Activated naive CD4-positive, alpha-beta T cell treated with Interleukin-2 at 50 U/mL for 16 hours (primary cell): ENCODE measurements around the gene PANX1.

ENCODE experiments used
- DNase-seq: peaks from one replicate; pipeline ENCODE4 v3.0.0-alpha.2; 2020

Gene PANX1

DNA sequence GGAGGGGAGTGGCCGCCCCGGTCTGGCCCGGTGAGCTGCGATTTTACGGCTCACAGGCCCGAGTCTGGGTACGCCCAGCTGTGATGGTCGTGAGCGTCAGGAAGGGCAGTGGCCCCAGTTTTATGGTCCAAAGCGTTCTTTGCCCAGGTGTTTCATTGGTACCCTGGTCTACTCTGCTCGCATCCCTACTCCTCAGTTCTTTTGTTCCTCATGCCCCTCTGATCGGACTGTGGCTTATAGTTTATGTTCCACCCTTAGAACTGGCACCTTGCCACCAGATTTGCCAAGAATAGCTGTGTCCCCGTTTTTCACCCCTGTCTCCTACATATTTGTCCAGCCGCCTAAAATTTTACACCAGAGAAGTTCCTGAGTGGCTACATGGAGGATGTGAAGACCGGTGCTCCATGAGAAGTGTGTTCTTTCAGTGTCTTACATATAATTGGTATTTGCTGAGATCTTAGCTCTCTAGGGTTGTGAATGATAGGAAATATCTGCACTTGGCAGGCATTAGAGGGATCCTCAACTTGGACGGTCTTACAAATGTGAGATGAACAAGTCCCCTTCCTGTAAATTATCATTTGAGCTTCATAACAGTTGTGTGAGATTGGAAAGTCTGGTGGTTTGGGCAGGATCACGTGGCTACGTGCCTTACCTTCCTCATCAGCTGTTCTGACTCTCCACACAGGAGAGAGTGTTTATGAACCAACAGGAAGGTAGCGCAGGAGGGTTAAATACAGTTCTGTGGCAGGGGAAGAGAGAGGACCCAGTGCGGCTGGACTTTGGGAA is 1.1 kb downstream of the PANX1 start:
- DNase-seq, result no peak

DNA sequence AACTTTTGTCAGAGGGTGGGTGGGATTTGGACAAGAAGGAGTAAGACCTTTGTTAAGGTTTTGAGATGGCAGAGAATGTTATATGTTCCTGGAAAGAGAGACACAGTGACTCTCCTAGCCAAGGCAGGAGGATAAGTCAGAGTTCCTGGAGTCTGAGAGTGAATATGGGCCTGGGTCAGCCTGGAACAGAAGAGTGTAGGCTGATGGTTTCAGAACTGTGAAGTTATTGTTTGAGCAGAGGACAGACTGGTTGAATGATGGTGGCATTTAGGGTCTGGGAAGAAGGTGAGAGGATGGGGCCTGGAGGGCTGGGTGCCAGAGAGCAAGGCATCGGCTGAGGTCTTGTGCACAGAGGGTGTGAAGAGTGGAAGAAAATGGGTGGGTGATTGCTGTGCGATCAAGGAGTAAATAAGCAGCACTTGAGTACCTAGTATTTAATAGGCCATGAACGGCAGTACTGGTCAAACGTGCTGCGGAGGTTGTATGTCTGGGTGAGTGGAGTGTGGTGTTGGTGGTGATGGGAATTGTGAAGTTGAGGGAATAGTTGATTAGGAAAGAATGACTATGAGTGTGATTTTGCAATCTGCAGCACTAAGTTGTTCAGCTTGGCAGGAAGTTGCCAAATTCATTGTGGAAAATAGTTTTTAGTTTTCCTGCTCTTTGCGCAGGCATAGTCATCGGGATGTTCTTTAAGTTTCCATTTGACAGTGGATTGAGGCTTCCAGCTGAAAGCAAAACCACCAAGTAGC is 1.8 kb downstream of the PANX1 start:
- no peak for DNase-seq

DNA sequence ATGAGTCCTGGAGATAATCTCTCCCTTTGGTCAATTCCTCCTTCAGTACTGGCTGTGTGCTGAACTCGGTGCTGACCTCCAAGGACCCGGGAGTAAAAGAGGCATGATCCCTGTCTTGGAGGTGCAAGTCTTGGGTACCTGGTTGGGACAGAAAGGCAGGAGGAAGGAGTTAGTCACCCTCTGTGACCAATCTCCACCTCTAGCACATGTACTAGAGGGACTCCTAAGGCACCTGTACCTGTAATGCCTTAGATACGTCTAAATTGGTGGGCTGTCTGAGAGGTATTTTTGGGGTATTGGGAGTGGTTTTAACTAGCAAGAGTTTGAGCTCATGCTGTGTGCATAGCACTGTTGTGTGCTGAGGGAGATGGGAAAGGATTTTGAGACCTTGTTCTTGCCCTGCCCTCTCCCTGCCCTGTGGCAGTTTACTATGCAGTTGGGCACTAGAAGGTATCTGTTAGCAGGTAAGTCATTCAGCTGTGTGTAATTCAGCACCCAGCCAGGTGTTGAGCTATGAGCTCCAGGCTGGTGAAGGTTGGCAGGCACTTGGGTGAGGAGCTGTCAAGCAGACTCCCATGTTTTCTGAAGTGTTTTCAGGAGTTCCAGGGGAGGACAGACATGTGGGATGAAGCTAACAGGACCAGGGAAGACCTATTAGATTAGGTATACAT is 2.5 kb downstream of the PANX1 start:
- no peak for DNase-seq

DNA sequence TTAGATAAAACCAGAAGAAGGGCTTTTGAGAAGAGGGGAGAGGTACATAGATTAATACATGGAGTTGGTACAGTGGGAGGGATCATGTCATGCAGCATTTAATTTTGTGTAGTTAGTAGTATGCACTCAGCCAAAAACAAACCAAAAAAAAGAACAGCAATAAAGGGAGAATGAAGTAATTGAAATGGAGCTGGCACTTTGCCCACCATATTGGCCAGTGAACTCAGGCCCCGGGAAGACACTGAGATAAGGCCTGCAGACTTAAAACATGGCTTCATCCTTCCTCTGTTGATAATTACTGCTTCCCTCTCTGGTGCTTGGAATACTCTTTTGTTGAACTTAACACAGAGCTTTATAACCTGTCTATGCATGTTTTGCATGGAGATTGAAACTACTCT is 3.1 kb downstream of the PANX1 start:
- DNase-seq, result no peak

DNA sequence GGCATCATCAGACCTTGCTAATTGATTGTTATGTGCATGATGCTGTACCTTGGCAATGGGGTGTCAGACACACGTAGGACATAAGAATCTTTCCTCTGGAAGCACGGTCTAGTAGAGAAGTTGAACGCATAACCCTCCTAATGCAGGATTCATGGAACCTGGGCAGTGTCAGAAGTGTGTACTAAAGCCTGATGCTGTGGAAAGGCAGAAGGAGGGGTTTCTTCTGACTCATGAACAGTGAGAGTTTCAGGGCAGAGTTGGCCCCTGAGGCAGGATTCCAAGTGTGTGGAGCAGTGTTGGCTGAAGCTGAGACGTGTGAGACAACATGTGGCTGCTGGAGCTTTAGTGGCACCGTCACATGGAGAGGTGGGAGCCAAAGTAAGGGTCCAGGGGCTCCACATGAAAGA is 3.5 kb downstream of the PANX1 start:
- DNase-seq, result no peak

DNA sequence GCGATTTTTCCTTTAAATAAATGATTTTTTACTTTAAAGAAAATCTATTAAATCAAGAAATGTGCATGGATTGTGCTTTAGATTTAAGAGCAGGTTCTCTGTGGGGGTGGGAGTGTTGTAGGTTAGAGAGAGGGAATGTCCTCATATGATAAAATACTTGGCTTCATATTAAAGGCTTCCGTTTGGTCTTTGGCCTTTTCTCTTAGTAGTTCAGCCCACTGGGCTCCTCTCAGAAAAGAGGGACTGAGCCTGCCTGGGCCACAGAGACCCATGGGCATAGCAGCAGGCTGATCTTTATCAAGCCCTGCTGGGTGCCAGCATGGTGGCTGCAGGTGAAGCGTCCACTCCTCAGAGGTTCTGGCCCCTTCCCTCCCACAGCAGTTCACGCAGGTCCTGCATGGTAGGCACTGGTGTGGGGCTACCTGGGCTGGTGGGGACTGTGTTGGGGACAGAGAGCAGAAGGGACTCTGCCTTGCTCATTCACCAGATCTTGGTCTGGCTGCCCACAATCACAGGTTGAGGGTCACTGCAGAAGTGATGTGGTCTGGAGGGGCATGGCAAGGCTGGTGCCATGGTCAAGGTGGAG is 4.3 kb downstream of the PANX1 start:
- no peak for DNase-seq

DNA sequence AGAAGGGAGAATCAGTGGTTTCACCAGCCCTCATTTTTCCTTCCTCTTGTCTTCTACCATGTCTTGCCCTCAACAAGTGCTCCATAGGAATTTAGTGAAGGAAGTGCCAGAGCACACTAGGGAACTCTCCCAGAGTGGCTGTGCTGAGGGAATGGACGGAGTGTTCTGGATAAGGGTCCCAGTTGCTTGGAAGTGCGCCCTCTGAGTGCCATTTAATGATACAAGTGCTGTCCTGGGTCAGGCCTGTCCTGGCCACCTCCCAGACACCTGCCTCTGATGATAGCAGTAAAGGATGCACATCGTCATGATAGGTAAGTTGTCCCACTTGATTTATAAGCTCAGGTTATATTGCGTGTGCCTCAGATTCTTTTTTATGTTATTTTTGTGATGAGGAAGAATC is 5.1 kb downstream of the PANX1 start:
- DNase-seq, result no peak

DNA sequence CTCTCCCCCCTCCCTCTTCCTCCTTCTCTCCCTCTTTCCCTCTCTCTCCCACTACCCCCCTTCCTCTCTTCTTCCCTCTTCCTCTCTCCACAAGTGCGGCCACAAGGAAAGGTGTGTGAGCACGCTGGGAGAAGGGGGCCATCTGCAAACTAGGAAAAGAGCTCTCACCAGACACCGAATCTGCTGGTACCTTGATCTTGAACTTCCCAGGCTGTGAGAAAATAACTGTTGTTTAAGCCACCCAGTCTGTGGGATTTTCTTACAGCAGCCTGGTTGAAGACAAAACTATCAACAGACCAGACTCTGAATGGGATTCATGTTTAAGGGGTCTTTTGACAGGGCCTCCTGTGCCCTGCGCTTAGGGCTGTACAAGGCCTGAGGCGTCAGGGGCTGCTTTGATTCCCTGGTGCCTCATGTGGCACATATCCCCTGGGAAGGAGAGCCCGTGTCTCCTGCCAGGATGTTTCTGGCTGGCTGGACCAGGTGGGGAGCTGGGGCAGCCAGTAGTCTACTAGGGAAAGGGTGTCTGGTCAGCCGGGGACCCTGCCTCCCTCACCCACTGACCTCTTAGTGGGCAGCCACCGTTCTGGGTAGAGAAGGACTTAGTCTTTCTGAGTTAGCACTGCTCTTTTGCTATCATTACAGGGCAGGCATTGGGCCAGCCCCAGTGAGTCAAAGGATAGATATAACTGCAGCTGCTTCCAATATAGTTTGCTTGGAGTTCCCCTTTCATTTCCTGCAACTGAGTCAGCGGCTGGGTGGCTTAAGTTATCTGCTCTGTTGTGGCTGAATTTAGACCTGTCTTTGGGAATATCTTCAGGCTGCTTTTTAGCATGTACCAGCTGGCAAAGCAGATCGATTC is 6.2 kb downstream of the PANX1 start:
- peak; percentile 35 for DNase-seq

DNA sequence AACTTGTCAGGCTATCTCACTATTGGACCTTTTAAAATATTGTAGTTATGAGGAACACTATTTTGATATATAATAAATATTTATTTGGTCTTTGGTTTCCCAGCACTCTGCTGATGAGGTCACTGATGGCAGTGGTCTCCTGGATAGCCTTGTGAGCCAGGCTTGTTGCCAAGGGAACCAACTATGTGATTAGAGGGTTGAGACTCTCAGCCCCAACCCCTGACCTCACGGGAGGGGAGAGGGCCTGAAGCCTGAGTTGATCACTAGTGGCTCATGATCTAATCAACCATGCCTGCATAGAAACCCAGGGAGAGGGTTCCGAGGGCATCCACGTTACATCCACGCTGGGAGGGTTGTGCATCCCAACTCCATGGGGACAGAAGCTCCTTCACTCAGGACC is 10.8 kb downstream of the PANX1 start:
- no peak for DNase-seq

DNA sequence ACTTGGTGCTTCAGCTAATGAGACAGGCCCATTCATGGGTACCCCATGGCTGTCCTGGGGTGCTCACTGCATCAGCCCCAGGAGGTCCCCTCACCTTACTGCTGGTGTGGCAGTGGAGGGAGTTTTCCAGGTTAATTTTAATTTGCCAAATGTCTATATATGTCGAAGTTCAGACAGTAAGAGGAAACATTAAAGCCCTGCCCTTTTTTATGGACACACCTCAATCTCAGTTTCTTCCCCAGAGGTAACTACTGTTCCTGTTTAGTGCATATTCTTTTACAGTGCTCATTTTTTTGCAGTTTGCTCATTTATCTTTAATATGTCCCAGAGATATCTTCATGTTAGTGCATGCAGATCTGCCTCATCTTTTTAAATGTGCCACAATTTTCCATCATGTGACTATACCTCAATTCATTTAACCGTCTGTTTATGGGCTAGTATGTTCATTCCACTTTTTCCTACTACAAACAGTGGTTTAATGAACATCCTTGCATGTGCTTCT is 11.6 kb downstream of the PANX1 start:
- DNase-seq, result no peak

DNA sequence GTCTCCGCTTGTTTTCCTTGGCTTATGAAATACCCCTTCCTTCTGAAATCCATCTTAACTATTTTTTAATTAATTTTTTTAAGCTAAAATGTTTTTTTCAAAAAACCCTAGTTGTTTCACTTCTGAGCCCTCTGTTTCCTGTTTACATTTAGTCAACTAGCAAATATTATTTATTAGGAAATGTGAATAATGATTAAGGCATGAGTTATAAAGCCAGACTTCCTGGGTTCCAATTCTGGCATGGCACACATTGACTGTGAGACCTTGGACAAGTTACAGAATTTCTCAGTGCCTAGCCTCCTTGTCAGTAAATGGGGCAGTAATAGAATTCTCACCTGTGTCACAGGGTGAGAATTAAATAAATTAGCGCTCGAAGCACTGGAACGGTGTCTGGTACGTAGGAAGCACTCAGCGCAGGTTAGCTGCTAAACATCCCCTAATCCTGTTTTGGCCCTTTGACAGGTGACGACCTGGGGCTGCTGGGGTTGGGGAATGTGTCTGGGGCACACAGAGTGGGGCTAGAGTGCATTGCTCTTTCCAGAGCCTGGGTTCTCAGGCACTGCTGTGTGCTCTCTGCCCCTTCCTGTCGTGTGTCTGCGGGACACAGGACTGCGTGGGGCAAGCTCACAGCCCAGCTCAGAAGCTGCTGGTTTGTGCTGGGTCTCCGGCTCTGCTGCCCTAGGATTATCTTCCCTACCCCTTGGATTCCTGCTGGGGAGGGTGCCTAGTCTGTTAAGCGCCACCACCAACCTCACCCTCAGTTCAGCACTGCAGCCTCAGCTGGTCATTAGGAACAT is 13.1 kb downstream of the PANX1 start:
- no peak for DNase-seq

DNA sequence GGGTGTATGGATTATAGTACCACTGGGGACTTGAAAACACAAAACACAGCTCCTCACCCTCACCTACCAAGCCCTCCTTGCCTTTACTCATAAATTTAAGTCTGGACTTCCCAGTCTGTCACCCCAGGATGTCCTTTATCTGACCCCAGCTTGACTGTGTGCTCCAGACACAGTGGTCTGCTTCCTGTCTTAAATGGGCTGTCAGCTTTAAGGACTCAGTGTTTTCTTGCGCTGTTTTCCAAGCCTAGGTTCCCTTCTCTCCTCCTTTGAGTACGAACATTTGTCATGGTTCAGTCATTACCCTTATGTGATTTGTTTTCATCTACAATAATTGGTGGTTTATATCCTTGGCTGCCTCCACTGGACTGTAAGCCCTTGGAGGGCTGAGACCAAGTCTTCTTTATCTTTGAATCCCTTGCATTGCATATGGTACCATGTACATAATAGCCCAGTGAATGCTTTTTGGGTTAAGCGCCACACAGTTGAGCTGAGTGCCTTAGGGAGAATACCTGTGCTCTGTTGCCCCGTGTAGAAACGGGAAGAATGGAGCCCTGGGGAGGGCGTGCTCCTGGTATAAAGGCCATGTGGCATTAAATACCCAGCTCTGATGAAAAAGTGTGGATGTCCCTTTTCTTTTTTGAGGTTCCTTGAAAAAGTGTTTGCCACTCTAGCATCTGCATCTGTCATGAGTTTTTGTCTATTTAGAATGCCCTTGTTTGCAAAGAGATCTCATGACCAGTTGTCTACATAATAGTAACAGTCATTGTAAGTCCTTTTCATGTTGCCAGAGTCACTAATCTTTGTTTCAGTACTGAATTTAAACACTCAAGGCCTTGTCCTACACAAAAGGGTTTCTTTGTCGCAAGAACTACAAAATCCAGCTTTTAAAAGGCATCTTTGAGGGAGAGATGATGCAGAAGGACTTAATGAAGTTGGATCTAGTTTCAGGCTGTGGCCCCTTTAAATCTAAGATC is 14.0 kb downstream of the PANX1 start:
- no peak for DNase-seq

DNA sequence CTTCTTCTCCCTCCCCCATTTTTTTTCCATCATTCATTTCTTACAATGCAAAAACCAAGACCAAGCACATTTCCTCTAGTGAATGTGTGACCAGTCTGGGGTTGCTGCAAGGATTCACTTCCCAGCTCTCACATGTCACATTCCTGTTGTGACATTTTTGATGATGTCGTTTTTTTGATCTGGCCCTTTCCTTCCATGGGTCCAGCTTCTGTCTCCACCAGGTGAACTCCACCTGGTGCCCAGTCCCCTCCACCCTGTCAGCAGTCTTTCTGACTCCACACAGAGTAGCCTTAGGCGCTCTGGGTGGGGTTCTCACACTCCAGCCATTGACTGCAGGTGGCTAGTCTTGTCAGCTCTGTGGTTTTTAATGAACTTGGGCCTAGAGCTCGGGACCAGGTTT is 15.6 kb downstream of the PANX1 start:
- no peak for DNase-seq

DNA sequence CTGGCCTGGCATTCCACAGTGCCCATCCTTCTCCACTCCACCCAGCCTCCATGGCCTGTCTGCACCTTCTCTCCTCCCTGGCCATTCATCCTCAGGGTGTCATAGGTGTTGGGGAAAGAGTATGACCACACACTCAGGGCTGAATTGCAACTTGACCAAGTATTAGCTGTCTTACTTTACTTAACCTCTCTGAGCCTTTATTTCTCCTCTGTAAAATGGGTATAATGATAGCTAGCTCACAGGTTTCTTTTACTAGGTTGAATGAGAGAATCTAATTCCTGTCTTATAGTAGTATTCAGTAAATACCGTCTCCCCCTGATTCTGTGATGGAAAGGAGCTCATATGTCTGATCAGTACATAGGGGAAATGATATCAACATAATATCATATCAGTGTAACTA is 16.0 kb downstream of the PANX1 start:
- DNase-seq, result no peak

DNA sequence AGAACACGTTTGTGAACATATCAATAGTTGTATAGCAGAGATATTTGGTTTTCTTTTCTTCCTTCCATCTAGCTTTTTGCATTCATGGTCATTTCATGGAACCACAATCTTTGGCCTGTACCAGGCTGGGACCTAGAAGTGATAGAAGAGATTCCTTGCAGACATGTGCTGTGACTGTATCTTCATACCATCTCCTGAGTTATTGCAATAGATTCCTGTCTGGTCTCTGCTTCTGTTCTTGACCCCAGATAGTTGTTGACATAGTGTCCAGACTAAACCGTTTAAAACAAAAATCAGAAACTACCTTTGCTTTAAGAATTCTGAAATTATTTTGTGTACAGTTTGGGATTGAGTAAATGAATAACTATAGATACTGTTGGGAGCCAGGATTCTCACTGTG is 16.8 kb downstream of the PANX1 start:
- DNase-seq, result no peak

DNA sequence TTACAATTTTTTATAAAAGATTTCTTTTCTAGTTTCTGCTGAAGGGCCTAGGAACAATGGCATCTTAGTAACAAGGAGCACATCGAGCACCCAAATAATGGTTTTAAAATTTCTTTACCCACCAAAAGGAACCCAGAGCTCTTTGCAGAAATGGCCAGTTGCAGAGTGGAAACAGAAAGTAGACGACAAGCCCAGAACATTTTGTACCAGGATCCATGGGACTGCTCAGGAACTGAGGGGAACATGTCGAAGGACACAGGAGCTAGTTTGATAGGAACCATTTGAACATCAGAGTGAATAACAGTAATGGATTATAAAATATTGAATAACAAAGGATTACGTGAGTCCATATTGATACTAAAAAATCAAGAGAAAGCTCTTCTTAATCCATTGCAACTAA is 17.3 kb downstream of the PANX1 start:
- no peak for DNase-seq

DNA sequence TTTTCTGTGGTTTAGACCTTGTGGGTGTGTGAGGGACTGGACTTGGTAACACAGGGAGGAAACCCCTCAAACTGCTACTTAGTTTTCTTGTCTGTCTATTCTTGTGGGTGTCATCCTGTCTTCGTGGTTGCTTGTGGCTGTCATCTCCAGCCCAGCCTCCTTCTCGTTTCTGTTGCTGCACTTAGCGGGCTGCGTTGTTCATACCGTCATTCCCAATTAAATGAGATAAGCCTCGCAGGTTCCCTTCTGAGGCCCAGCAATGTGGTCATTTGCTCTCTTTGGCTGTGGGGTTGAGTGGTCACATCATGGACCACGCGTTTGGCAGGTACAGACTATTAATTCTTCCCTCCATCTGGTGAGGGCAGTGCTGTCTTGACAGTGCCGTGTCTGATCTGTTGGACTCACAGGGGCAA is 18.8 kb downstream of the PANX1 start:
- DNase-seq, result no peak

DNA sequence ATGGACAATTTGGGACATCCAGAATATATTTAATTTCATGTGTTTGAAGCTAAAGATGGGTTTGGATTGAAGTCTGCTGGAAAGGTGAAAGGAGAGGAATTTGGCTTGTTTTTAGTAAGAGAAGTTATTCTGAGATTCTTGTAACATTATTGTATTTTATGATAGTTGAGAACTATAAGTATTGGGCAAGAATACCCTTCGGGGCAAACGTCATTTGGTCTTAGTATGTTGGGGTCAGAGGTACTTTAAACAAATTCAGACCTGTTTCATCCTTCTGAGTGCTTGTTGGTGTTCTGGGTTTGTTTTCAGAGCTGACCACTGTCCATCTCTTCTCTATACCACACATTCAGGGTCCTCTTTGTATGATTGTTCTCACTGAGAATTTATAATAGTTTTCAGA is 19.5 kb downstream of the PANX1 start:
- DNase-seq, result no peak

DNA sequence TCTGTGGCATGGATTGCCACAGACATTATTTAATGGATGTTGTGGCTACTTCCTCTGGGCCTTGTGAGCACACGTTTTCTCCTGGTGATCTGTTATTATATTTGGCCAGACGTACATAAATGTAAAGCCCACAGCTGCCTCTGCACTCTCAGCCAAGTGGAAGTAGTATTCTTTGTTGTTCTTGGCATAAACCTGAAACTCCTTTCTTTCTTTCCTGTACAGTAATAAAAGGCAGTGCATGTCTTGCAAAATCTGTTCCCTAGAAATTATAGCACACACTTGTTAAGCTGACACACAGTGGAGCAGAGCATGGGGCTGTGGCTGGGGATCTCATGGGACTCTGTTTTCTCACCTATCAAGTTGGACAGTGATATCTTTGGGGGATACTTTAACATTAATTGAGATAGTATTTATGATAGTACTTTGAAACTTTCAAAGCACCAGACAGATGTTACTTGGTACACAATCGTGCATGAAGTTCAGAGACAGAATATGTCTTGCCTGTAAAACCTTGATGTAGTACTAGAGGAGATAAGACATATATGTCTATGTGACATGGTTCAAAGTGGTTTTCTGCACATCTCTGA is 20.9 kb downstream of the PANX1 start:
- DNase-seq, result no peak

DNA sequence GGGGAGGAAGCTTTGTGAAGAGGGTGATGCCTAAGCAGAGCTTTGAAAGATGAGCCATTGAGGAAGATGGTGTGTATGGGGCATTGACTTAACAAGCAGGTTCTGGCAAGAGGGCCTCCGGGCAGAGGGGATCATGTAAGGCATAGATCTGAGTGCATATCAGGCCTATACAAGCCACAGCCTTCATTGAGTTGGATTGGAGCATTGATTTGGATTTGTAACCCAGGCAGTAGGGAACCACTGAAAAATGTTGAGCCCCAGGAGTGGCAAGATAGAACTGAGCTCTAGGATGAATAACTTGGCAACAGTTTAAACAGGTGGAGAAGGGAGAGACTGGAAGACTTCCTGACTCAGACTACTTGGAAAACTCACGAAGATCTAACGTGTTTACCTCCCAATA is 21.4 kb downstream of the PANX1 start:
- DNase-seq, result no peak
